IMR-90 (cell line): ENCODE measurements around the gene S100A8. TPM values are rescaled to one million over a fixed set of nuclear protein-coding genes. Genes with fewer than 3 reads are reported as not detected.

ENCODE experiments used
- ATAC-seq: fragments of 200-7000 bp; cut with Tn5 transposase; 2 replicates; pipeline ENCODE4 v1.9.1; 2020; ENCODE audit warnings: low read depth, mild to moderate bottlenecking, moderate library complexity
- BruUV-seq: library from RNA; stranded (reverse); fragments of 400-500 nt; replicated peaks from 2 replicates; lab custom pipeline; 2021; lab: Mats Ljungman, UMichigan
- CTCF ChIA-PET: fragments of 300-600 bp; formaldehyde crosslinking; extraction: SDS; loops from one replicate; lab custom pipeline; 2021; ENCODE audit warnings: antibody characterized with exemption; lab: Yijun Ruan, JAX
- POLR2A ChIA-PET: fragments of 300-600 bp; sonication (Branson Sonifier 250); formaldehyde crosslinking; loops from one replicate; lab custom pipeline; 2022; ENCODE audit warnings: antibody characterized with exemption; ENCODE audit not compliant: unreplicated experiment; lab: Charles Lee
- DNase-seq: peaks from one replicate; pipeline ENCODE4 v3.0.0; 2013
- H2AFZ ChIP-seq: replicated peaks from 2 replicates; pipeline ENCODE3; 2013; ENCODE audit warnings: low read length, mild to moderate bottlenecking; ENCODE audit not compliant: poor library complexity
- H2AK5ac ChIP-seq: 2 replicates; pipeline ENCODE4 v1.6.1; 2013; ENCODE audit warnings: low read depth, low read length, inconsistent platforms
- H2AK9ac ChIP-seq: replicated peaks from 2 replicates; pipeline ENCODE3; 2013; ENCODE audit warnings: mild to moderate bottlenecking, low read depth, low read length, moderate library complexity; ENCODE audit not compliant: poor library complexity
- H2BK120ac ChIP-seq: 2 replicates; pipeline ENCODE4 v1.6.1; 2013; ENCODE audit warnings: low read depth, low read length, inconsistent platforms
- H2BK15ac ChIP-seq: 3 replicates; pipeline ENCODE4 v1.6.1; 2013; ENCODE audit warnings: low read depth, low read length, inconsistent platforms
- H2BK20ac ChIP-seq: 2 replicates; pipeline ENCODE4 v1.6.1; 2013; ENCODE audit warnings: low read depth, mild to moderate bottlenecking, inconsistent platforms, low read length, moderate library complexity
- H2BK5ac ChIP-seq: 2 replicates; pipeline ENCODE4 v1.6.1; 2013; ENCODE audit warnings: mild to moderate bottlenecking, low read depth, low read length, inconsistent platforms; ENCODE audit not compliant: poor library complexity, severe bottlenecking
- H3K14ac ChIP-seq: replicated peaks from 2 replicates; pipeline ENCODE4 v1.6.1; 2013; ENCODE audit warnings: low read depth, low read length, inconsistent platforms
- H3K18ac ChIP-seq: 2 replicates; pipeline ENCODE4 v1.6.1; 2013; ENCODE audit warnings: low read depth, low read length, control low read depth
- H3K23ac ChIP-seq: 2 replicates; pipeline ENCODE4 v1.6.1; 2013; ENCODE audit warnings: low read depth, low read length, inconsistent platforms
- H3K27ac ChIP-seq: 2 replicates; pipeline ENCODE4 v1.5.1; 2013; ENCODE audit warnings: mild to moderate bottlenecking, control low read depth, low read length; ENCODE audit not compliant: insufficient read depth
- H3K27me3 ChIP-seq: 2 replicates; pipeline ENCODE4 v1.6.1; 2013; ENCODE audit warnings: low read length; ENCODE audit not compliant: control insufficient read depth, insufficient read depth
- H3K36me3 ChIP-seq: 2 replicates; pipeline ENCODE4 v1.6.1; 2013; ENCODE audit warnings: low read length, mixed read lengths; ENCODE audit not compliant: control insufficient read depth, insufficient read depth
- H3K4ac ChIP-seq: 2 replicates; pipeline ENCODE4 v1.6.1; 2013; ENCODE audit warnings: low read depth, low read length, inconsistent platforms
- H3K4me1 ChIP-seq: 2 replicates; pipeline ENCODE4 v1.6.1; 2013; ENCODE audit warnings: low read length, mixed read lengths; ENCODE audit not compliant: control insufficient read depth, insufficient read depth
- H3K4me2 ChIP-seq: 2 replicates; pipeline ENCODE4 v1.6.1; 2013; ENCODE audit warnings: low read depth, mild to moderate bottlenecking, control low read depth, low read length, moderate library complexity
- H3K4me3 ChIP-seq: 2 replicates; pipeline ENCODE4 v1.5.1; 2013; ENCODE audit warnings: low read depth, mild to moderate bottlenecking, control low read depth, low read length, moderate library complexity; ENCODE audit not compliant: insufficient read depth
- H3K56ac ChIP-seq: 2 replicates; pipeline ENCODE4 v1.6.1; 2013; ENCODE audit warnings: low read length, inconsistent platforms; ENCODE audit not compliant: insufficient read depth; ENCODE audit errors: extremely low read depth
- H3K79me1 ChIP-seq, 2 experiments: 2 replicates each; pipeline ENCODE4 v1.6.1; 2013; ENCODE audit warnings: low read length in 2 of 2, inconsistent platforms in 1 of 2, low read depth in 1 of 2
- H3K9ac ChIP-seq: 2 replicates; pipeline ENCODE4 v1.6.1; 2013; ENCODE audit warnings: low read depth, low read length, control low read depth
- H3K9me1 ChIP-seq: 2 replicates; pipeline ENCODE4 v1.6.1; 2013; ENCODE audit warnings: low read length, inconsistent platforms; ENCODE audit not compliant: insufficient read depth
- H3K9me3 ChIP-seq: 2 replicates; pipeline ENCODE4 v1.6.1; 2013; ENCODE audit warnings: low read length; ENCODE audit not compliant: control insufficient read depth, insufficient read depth
- H4K20me1 ChIP-seq: 2 replicates; pipeline ENCODE4 v1.6.1; 2013; ENCODE audit warnings: low read length, inconsistent platforms; ENCODE audit not compliant: insufficient read depth
- H4K5ac ChIP-seq: 2 replicates; pipeline ENCODE4 v1.6.1; 2013; ENCODE audit warnings: mild to moderate bottlenecking, low read depth, low read length, control low read depth
- H4K8ac ChIP-seq, 2 experiments: 2 replicates each; pipeline ENCODE4 v1.6.1; 2013; ENCODE audit warnings: low read depth in 2 of 2, low read length in 2 of 2, control low read depth in 1 of 2, inconsistent platforms in 1 of 2
- H4K91ac ChIP-seq: 2 replicates; pipeline ENCODE4 v1.6.1; 2013; ENCODE audit warnings: low read depth, low read length, inconsistent platforms; ENCODE audit not compliant: insufficient read depth
- RFX5 ChIP-seq: IDR thresholded peaks from 2 replicates; pipeline ENCODE4 v1.8.0; 2012; ENCODE audit warnings: low read depth, mild to moderate bottlenecking, low read length, moderate library complexity
- WGBS, 2 experiments: methylation state at CpG; one replicate each; pipeline versions ENCODE4 v1.1.5 to v1.1.7; 2013; ENCODE audit warnings: missing lambda C conversion rate in 2 of 2; ENCODE audit not compliant: insufficient read length in 1 of 2; ENCODE audit errors: extremely low coverage in 2 of 2; 5-methylcytosine and 5-hydroxymethylcytosine counted together
- dilution Hi-C: fragments of 300-500 bp; cut with HindIII; formaldehyde crosslinking; loops from one replicate; pipeline ENCODE4 v1.14.3; 2018; ENCODE audit warnings: low sequenced_read_pairs; ENCODE audit not compliant: unreplicated experiment
- in situ Hi-C: fragments of 300-500 bp; cut with MboI; formaldehyde crosslinking; loops from 3 replicates; pipeline ENCODE4 v1.14.3; 2019; ENCODE audit warnings: low sequenced_read_pairs, inconsistent platforms, mixed read lengths
- intact Hi-C: fragments of 100-400 bp; cut with micrococcal nuclease; formaldehyde crosslinking; loops from 2 replicates; pipeline ENCODE4 v1.10.0; 2022
- polyA plus RNA-seq, 3 experiments: library from polyadenylated mRNA; depleted of rRNA; stranded (reverse); fragments of >200 nt; gene quantifications; 2 replicates each; pipeline ENCODE4 v1.2.3, GENCODE V29; 2012; ENCODE audit warnings: low replicate concordance in 1 of 3
- total RNA-seq: library from RNA; depleted of rRNA; stranded (reverse); fragments of >200 nt; gene quantifications from 2 replicates; pipeline ENCODE4 v1.2.3, GENCODE V29; 2012

S100A8 gene
- total and polyA plus RNA-seq, 2 of the 4 experiments (the other 2 are of a cell fraction): not detected

- H2AFZ ChIP-seq: no peak overlapping the region
- no peak overlapping the region for H3K18ac ChIP-seq
- no peak overlapping the region for H3K23ac ChIP-seq
- H2AK5ac ChIP-seq: no peak overlapping the region
- peaks cover 3% of the 10 kb centered on the region; the same call in 1 of the 2 replicates for H3K9me1 ChIP-seq
- H2AK9ac ChIP-seq: no peak overlapping the region
- no peak overlapping the region for H3K4me2 ChIP-seq
- H3K27ac ChIP-seq: no peak overlapping the region
- H3K4me3 ChIP-seq: no peak overlapping the region
- no peak for TF ChIP-seq RFX5
- no peak overlapping the region for H2BK120ac ChIP-seq
- H4K8ac ChIP-seq: no peak overlapping the region
- H2BK5ac ChIP-seq: no peak overlapping the region
- ATAC-seq: no peak
- no peak overlapping the region for H3K4ac ChIP-seq
- intact Hi-C loops: no loop called here
- ChIA-PET CTCF (no interaction called here), POLR2A (no interaction called here)
- no peaks in the 10 kb centered on the region for H4K20me1 ChIP-seq
- H3K9ac ChIP-seq: no peak overlapping the region
- H3K56ac ChIP-seq: no peak overlapping the region
- no peak for DNase-seq
- H3K9me3 ChIP-seq: no peaks in the 10 kb centered on the region
- no peak overlapping the region for H3K14ac ChIP-seq
- H2BK15ac ChIP-seq: no peak overlapping the region
- no peak overlapping the region for H2BK20ac ChIP-seq
- 50% methylated on average over 1 of the region's 4 CpGs; no CpG with 5 or more reads in 1 of the 2 experiments for WGBS, 2 experiments
- in situ Hi-C loops: no loop called here
- H3K36me3 ChIP-seq: no peaks in the 10 kb centered on the region
- dilution Hi-C loops: no loop called here
- no TSS peak for BruUV-seq
- no peak overlapping the region for H4K5ac ChIP-seq
- peaks cover 6% of the 10 kb centered on the region for H3K27me3 ChIP-seq
- H4K91ac ChIP-seq: no peak overlapping the region
- no peaks in the 10 kb centered on the region for H3K4me1 ChIP-seq
- H3K79me1 ChIP-seq: no peaks in the 10 kb centered on the region
These were observed 41.1 kb upstream of the S100A8 start for GRCh38 chr1:153431928-153432327.
